GM19351 (cell line): ENCODE measurements around the gene CDCP2.
"Not testable (repeated sequence)": the region's sequence is repeated elsewhere in the genome, so short reads cannot be mapped to it uniquely, and the experiment has no call there.

Experiments
- ATAC-seq: cut with Tn5 transposase; IDR thresholded peaks from one replicate; pipeline ENCODE4 v1.9.1; 2021; ENCODE audit warnings: mild to moderate bottlenecking, moderate library complexity; ENCODE audit not compliant: unreplicated experiment

Gene CDCP2

GRCh38 chr1:54168206-54168965, 15.6 kb upstream of the CDCP2 start:
- no peak for ATAC-seq

DNA sequence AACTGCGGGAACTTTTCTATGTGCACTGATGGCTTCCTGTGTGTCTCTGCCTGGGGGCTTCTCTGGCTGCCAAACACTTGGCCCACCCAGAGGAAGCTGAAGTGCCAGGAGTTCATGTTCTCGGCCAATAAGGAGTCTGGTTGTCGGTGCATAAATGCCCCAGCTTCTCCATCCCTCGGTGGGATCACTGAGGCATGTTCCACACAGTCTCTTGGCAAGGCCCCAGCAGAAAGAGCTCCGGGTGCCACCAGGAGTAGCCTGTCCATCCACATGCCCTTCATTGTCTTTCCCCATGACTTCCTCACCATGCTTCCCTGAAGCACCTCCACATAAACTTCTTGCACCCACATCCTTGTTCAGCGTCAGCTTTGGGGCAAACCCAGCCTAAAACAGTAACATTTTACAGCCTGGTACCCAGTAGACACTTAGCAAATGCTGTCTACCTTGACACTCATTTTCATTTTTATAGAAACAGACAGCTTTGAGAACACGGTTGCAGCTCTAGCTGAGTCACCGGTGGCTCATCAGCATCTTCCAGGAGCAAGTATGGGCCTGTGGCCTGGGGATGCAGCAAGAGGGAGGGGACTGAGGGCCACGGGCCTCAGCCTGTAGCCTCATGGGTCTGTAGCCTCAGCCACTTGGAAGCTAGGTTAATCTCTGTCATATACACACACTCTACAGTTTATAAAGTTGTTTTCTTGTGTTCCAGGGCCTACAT, 14.8 kb upstream of the CDCP2 start:
- no peak for ATAC-seq

DNA sequence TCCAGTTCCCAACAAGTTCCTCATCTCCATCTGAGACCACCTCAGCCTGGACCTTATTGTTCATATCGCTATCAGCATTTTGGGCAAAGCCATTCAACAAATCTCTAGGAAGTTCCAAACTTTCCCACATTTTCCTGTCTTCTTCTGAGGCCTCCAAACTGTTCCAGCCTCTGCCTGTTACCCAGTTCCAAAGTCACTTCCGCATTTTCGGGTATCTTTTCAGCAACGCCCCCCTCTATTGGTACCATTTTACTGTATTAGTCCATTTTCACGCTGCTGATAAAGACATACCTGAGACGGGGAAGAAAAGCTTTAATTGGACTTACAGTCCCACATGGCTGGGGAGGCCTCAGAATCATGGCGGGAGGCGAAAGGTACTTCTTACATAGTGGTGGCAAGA, 13.6 kb upstream of the CDCP2 start:
- not testable (repeated sequence) for ATAC-seq

DNA sequence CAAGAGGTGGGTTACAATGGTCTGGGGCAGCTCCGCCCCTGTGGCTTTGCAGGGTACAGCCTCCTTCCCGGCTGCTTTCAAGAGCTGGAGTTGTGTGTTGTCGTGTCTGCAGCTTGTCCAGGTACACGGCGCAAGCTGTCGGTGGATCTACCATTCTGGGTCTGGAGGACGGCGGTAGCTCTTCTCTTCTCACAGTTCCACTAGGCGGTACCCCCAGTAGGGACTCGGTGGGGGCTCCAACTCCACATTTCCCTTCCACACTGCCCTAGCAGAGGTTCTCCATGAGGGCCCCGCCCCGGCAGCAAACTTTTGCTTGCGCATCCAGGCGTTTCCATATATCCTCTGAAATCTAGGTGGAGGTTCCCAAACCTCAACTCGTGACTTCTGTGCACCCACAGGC, 12.3 kb upstream of the CDCP2 start:
- no peak for ATAC-seq

- ATAC-seq: no peak
Observed at GRCh38 chr1:54163573-54163972, 10.8 kb upstream of the CDCP2 start.

DNA sequence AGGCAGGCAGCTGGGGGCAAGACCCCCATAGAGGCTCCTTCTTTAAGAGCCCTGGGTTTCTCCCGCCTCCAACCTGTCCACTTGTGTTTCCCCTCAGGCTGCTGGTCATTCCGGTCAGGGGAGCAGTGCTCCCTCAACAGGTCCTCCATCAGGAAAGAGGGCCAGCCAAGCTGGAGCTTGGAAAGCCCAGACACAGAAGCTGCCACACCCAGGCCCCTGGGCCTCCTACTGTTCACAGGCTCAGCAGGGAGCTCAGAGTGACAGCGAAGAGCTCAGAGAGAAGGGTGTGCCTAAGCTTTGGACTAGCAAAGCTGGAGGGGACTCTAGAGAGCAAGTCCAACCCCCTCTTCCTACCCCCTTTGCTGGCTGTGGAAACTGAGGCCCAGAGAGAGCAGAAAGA, 10.3 kb upstream of the CDCP2 start:
- ATAC-seq: no peak

- no peak for ATAC-seq
Observed at GRCh38 chr1:54161495-54162168, 8.8 kb upstream of the CDCP2 start.

DNA sequence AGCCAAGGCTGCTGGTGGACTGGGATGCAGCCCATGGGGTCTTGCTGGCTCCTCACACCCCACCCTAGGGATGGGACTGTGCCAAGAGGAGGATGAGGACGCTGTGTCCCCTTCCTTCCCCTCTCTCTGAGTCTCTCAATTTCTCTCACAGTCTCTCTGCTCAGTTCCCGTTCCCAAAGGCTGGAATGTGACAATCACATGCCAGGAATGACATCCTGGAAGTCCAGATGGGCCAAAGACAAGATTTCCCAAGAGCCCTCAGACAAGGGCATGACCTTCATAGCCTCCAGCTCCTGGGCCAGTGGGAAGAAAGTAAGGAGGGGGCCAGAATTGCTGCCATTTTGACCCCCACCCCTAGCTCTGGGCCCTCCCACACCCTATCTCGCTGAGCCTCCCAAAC, 7.6 kb upstream of the CDCP2 start:
- no peak for ATAC-seq

- no peak for ATAC-seq
Observed at GRCh38 chr1:54159733-54160316, 7.0 kb upstream of the CDCP2 start.

DNA sequence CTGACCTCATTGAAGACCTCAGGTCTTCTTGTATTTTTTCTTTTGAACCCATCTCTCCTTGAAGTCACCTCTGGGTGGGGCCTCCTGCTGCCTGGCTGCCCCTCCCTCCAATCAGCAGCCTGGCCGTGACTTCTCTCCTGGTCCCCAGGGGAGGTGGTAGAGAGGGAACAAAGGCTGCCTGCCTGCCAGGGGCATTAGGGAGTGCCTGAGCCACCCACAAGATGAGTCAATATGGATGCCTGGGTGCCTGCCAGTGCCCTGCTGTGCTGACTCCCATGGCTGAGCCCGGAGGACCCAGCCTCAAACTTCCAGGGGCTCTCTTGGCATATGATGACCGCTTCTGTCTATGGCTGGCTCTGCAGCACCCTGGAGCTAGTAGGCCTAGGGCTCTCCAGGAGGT, 5.3 kb upstream of the CDCP2 start:
- ATAC-seq: no peak

DNA sequence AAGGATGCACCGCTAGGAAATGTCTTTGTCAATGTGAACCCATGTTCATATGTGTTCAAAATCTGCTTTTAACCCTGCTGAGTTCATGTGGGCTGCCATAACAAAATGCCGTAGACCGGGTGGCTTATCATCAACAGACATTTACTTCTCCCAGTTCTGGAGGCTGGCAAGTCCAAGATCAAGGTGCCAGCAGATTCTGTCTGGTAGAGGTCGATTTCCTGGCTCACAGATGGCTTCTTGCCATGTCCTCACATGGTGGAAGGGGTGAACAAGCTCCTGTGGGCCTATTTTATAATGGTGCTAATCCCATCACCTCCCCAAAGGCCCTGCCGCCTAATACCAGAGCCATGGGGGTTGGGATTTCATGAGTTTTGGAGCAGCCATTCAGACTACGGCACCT, 4.6 kb upstream of the CDCP2 start:
- no peak for ATAC-seq

DNA sequence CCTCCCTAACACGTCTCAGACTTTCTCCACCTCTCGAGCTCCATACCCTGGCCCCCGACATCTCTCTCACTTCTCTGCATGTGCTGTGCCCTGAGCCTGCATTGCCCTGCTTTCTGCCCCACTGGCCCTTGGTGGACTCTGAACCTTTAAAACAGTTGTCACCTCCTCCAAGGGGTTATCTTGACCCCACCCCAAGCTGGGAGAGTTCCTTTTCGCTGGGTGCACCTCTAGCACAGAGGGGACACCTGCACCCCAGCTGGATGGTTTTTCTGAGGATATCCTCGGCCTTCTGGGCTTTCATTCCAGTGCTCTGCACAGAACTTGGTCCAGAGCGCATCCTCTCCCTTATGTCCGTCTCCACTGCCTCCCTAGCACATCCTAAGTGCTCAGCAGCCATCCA, 4.2 kb upstream of the CDCP2 start:
- no peak for ATAC-seq

DNA sequence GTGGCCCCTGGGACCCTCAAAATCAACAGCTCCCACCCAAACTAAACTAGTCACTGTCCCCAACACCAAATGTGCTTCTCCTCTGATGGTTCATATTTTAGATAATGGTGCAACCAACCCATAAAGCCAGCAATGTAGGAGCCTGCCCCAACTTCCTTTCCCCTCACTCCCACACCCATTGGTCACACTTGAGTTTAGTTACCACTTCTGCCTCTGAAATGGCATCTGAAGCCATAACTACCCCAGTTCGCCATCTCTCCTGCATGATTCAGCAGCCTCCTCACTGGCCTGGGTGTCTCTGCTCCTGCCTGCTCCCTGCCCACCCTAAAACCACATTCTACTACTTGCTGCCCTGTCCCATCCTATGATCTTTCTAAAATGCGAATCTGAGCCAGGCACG, 3.4 kb upstream of the CDCP2 start:
- ATAC-seq: no peak

- no peak for ATAC-seq
Observed at GRCh38 chr1:54153535-54154439, 987 bp upstream of the CDCP2 start.

DNA sequence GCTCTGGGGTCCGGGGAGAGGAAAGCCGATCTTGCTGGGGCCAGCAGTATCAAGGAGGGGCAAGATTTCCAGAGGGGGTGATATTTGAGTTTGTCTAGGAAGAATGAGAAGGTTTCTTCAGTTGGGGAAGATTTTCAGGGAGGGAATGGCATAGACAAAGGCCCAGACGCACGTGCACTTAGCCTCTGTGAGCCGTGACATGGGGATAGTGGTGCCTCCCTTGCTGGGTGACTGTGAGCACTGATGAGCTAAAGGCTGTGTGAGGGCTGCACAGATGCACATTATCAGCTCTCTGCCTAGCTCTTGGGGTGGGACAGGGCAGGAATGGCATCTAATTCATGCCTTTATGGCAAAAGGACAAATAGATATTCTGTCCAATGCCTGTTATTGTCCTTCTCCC, 1.8 kb downstream of the CDCP2 start:
- ATAC-seq: no peak

DNA sequence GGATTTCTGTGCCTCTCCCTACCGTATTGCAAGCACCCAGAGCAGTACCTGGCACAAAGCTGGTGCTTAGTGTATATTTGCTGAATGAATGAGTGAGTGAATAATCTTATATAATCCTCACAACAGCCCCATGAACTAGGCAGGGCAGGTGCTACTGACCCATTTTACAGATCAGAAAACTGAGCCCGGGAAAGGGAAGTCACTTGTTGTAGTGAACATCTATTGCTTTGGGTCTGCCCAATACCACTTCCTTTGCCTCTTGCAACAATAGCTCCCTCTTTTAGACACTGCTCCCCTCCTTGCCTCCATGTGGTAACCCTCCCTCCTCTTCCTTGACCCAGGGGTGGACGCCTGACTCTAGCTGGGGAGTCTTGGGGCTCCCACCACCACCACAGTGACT, 3.1 kb downstream of the CDCP2 start:
- no peak for ATAC-seq

DNA sequence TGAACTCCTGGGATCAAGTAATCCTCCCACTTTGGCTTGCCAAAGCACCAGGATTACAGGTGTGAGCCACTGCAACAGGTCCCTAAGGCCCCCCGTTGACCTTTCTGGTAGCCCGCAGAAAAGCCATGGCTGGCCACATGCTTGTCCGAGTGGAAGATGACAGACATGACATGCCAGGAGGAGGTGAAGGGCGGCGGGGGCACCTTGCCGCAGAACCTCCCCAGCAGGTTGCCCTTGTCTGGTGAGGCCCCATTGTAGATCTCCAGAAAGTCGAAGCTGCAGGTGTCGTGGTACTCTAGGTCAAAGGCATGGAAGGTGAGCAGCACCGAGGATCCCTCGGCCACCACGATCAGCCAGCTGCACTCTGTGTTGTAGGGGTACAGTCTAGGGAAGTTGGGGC, 8.4 kb downstream of the CDCP2 start:
- no peak for ATAC-seq

GRCh38 chr1:54142146-54142900, 10.5 kb downstream of the CDCP2 start:
- no peak for ATAC-seq

DNA sequence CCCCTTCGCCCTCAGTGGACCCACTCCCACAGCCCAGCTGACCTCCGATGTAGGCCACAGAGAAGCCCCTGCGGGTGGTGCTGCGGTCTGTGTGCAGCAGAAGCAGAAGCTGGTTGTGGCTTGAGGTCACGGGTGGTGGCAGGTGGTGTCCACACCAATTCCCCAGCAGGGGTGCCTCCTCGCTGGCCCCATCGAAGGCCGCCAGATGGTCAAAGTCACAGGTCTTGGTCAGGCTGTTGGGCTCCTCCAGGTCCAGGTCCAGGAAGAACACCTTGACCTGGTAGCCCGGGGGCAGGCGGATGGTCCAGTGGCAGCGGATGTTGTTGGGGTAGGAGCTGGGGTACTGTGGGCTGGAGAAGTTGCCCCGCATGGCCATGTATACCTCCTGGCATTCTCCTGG, 13.1 kb downstream of the CDCP2 start:
- no peak for ATAC-seq

- ATAC-seq: no peak
Observed at GRCh38 chr1:54138994-54139393, 13.8 kb downstream of the CDCP2 start.
